K562 (cell line): Measurements from ENCODE around the gene OTULIN.

ENCODE experiments used
- BRCA1 ChIP-seq, 2 experiments: fragments of 450-650 bp in 1 of 2; sonication (generic) in 1 of 2; formaldehyde crosslinking in 1 of 2; IDR thresholded peaks; 2 replicates each; pipeline versions ENCODE4 v1.5.0 to v1.6.1; 2017 to 2020; ENCODE audit warnings: mild to moderate bottlenecking in 1 of 2, missing genetic modification reagents in 1 of 2
- KDM4B ChIP-seq, 2 experiments: fragments of 450-650 bp in 1 of 2; sonication (generic) in 1 of 2; IDR thresholded peaks; 2 replicates each; pipeline ENCODE4 v1.6.1; 2016 to 2017; ENCODE audit warnings: borderline replicate concordance in 2 of 2, antibody characterized with exemption in 1 of 2, low read depth in 1 of 2, mild to moderate bottlenecking in 1 of 2
- SP1 ChIP-seq: sonication (generic); formaldehyde crosslinking; IDR thresholded peaks from 2 replicates; pipeline ENCODE4 v1.8.1; 2022; ENCODE audit warnings: mild to moderate bottlenecking, missing genetic modification reagents
- TCF7 ChIP-seq: sonication (generic); IDR thresholded peaks from 2 replicates; pipeline ENCODE4 v1.6.1; 2016; ENCODE audit warnings: antibody characterized with exemption, borderline replicate concordance
- ZBTB8A ChIP-seq: fragments of 450-650 bp; IDR thresholded peaks from 2 replicates; pipeline ENCODE4 v1.6.1; 2018; ENCODE audit warnings: mild to moderate bottlenecking, moderate library complexity; ENCODE audit not compliant: partially characterized antibody
- TF ChIP-seq, protein P1 (sequence below), 3 experiments: IDR thresholded peaks in 2 of 3; conservative IDR thresholded peaks in 1 of 3; 2 replicates each; pipeline ENCODE4 v1.5.1; 2011 to 2012; ENCODE audit warnings: low read length in 3 of 3, mild to moderate bottlenecking in 3 of 3, control low read depth in 2 of 3, improper control_type of control experiment in 1 of 3, inconsistent platforms in 1 of 3, low read depth in 1 of 3, mixed read lengths in 1 of 3, moderate library complexity in 1 of 3; ENCODE audit not compliant: insufficient read depth in 2 of 3
- TF ChIP-seq, protein P2 (sequence below), 2 experiments: fragments of 450-650 bp in 1 of 2; sonication (generic) in 1 of 2; formaldehyde crosslinking; conservative IDR thresholded peaks; 2 replicates each; pipeline versions ENCODE4 v1.4.0 to v1.8.1; 2020 to 2022; ENCODE audit warnings: mild to moderate bottlenecking in 1 of 2, missing genetic modification reagents in 1 of 2
- TF ChIP-seq, protein P3 (sequence below): fragments of 450-650 bp; IDR thresholded peaks from 2 replicates; pipeline ENCODE4 v1.6.1; 2016; ENCODE audit warnings: missing biosample characterization, missing genetic modification characterization
- TF ChIP-seq, protein P4 (sequence below): fragments of 150-350 bp; IDR thresholded peaks from 2 replicates; pipeline ENCODE4 v1.6.1; 2014; ENCODE audit warnings: low read depth, mild to moderate bottlenecking, low read length, borderline replicate concordance

DNA sequence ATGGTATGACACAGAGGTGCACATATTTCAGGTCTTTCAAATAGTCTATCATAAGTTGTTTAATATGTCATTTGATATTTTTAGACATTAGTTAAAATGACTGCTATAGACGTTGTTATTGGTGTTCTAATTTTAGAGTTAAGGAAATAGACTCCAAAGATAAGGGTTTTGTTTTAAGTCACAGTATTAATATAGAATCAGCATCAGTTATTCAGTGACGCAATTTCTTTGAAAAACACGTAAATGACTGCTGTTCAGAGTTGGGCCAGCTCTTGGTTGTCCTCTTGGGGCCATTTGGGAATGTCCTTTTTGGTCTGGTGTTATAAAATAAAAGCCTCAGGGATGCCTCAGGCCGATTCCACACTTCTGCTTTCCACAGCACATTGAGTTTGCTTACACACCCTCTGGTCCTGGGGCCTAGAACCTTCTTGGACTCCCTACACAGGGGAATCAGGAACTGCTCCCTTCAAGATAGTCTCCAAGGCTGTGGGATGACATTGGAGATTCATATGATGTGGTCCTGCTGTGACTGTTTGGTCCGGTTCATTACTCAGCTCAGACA is 14.3 kb downstream of the OTULIN start:
- TF ChIP-seq SP1 (CRISPR knock-in tag) (no peak), KDM4B (IDR thresholded peaks at IDR 0.05; ENCODE audit: borderline replicate concordance in 2 of 2, low read depth in 1 of 2) (no peak), ZBTB8A (no peak), TCF7 (no peak), BRCA1 (IDR thresholded peaks at IDR 0.05) (no peak), BRCA1 (CRISPR knock-in tag; IDR thresholded peaks at IDR 0.05) (no peak)
- TF ChIP-seq, protein P1, sequence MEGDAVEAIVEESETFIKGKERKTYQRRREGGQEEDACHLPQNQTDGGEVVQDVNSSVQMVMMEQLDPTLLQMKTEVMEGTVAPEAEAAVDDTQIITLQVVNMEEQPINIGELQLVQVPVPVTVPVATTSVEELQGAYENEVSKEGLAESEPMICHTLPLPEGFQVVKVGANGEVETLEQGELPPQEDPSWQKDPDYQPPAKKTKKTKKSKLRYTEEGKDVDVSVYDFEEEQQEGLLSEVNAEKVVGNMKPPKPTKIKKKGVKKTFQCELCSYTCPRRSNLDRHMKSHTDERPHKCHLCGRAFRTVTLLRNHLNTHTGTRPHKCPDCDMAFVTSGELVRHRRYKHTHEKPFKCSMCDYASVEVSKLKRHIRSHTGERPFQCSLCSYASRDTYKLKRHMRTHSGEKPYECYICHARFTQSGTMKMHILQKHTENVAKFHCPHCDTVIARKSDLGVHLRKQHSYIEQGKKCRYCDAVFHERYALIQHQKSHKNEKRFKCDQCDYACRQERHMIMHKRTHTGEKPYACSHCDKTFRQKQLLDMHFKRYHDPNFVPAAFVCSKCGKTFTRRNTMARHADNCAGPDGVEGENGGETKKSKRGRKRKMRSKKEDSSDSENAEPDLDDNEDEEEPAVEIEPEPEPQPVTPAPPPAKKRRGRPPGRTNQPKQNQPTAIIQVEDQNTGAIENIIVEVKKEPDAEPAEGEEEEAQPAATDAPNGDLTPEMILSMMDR (IDR thresholded peaks at IDR 0.05 in 2 of 3, conservative IDR thresholded peaks at IDR 0.05 in 1 of 3; ENCODE audit: insufficient read depth in 2 of 3, low read depth in 1 of 3, low read length in 3 of 3), result no peak
- TF ChIP-seq, protein P2, sequence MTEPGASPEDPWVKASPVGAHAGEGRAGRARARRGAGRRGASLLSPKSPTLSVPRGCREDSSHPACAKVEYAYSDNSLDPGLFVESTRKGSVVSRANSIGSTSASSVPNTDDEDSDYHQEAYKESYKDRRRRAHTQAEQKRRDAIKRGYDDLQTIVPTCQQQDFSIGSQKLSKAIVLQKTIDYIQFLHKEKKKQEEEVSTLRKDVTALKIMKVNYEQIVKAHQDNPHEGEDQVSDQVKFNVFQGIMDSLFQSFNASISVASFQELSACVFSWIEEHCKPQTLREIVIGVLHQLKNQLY (CRISPR knock-in tag; conservative IDR thresholded peaks at IDR 0.05), result no peak
- TF ChIP-seq, protein P3, sequence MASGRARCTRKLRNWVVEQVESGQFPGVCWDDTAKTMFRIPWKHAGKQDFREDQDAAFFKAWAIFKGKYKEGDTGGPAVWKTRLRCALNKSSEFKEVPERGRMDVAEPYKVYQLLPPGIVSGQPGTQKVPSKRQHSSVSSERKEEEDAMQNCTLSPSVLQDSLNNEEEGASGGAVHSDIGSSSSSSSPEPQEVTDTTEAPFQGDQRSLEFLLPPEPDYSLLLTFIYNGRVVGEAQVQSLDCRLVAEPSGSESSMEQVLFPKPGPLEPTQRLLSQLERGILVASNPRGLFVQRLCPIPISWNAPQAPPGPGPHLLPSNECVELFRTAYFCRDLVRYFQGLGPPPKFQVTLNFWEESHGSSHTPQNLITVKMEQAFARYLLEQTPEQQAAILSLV (tag), result no peak
- TF ChIP-seq, protein P4, sequence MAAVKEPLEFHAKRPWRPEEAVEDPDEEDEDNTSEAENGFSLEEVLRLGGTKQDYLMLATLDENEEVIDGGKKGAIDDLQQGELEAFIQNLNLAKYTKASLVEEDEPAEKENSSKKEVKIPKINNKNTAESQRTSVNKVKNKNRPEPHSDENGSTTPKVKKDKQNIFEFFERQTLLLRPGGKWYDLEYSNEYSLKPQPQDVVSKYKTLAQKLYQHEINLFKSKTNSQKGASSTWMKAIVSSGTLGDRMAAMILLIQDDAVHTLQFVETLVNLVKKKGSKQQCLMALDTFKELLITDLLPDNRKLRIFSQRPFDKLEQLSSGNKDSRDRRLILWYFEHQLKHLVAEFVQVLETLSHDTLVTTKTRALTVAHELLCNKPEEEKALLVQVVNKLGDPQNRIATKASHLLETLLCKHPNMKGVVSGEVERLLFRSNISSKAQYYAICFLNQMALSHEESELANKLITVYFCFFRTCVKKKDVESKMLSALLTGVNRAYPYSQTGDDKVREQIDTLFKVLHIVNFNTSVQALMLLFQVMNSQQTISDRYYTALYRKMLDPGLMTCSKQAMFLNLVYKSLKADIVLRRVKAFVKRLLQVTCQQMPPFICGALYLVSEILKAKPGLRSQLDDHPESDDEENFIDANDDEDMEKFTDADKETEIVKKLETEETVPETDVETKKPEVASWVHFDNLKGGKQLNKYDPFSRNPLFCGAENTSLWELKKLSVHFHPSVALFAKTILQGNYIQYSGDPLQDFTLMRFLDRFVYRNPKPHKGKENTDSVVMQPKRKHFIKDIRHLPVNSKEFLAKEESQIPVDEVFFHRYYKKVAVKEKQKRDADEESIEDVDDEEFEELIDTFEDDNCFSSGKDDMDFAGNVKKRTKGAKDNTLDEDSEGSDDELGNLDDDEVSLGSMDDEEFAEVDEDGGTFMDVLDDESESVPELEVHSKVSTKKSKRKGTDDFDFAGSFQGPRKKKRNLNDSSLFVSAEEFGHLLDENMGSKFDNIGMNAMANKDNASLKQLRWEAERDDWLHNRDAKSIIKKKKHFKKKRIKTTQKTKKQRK, result no peak
